Stimulated activated CD4-positive, alpha-beta T cell treated with anti-CD3 and anti-CD28 coated beads, Interleukin-1b, Interleukin-23, amount 100 ng/mL, for 1 hour (primary cell): ENCODE measurements around the gene DAZAP2.
"Not testable (repeated sequence)": the region's sequence is repeated elsewhere in the genome, so short reads cannot be mapped to it uniquely, and the experiment has no call there.

Experiments used
- DNase-seq, 2 donors: peaks; one replicate each; pipeline ENCODE4 v3.0.0-alpha.2; 2020; ENCODE audit warnings: low read depth in 2 of 2

Gene DAZAP2

DNA sequence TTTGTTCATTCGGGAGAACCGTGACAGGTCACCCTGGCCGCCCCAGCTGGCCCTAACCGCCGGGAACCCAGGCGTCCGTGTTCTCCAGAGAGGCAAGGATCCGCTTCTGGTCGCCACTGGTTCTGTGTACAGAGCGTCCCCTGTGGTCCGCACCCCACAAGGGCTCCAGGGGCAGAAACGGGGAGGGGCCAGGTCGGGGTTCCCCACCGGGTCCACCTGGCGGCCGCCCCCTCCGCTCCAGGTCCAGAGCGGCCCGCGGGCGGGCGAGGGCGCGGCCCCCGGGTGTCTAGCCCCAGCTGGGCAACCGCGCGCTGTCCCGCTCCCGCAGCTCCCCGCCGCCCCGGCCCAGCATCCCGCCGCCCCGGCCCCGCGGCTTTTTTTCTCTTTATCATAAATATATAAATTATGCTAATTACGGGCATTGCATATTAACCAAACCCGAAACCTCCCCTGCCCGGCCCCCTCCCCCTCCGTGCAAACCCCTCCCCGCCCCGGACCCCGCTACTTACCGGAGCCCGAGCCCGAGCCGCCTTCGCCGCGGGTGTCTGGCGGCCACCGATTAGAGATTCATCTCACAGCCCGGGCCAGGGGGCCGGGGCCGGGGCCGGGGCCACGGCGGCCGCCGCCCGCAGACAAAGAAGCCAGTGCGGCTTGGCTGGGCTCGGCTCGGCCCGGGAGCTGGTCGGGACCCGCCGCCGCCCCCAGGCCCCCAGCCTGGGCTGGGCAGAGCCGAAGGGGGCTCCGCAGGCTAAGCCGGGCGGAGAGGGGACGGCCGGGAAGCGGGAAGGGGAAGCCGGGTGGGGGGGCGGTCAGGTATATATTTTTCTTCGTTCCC lies 21.3 kb upstream of the DAZAP2 start:
- no peak for DNase-seq

DNA sequence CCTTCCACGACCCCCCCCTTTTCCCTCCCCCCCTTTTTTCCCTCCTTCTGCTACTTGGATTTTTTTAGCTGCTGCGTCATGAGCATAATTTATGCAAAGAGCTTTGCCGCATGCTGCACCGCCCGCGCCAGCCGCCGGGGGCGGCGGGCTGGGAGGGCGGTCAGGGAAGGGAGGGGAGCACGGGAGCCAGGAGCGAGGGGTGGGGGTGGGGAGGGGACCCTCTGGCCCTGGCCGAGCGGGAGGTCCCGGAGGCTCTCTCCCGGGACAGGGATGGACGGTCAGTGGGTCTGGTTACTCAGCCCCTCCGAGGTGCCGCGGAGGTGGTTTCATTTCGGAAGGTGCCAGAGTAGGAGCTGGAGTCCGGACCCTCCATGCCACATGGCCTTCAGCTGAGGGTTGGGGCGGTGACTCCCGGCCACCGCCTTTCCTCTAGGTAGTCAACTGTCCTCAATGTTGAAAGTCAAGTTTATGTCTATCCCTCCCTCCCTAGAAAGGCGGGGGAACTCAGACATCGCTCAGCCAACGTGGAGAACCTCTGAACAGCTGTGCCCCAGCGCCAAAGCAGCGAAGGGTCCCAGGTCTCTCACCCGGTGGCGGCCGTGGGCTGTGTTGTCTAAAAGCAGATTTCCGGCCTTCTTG lies 20.5 kb upstream of the DAZAP2 start, which contains the start of gene POU6F1:
TSS of gene POU6F1 (minus strand) at position 95 of the 639 bp plus-strand sequence. CDS start 11,226 bp downstream, outside the sequence.
- peak; percentile 37 to 39 for DNase-seq

DNA sequence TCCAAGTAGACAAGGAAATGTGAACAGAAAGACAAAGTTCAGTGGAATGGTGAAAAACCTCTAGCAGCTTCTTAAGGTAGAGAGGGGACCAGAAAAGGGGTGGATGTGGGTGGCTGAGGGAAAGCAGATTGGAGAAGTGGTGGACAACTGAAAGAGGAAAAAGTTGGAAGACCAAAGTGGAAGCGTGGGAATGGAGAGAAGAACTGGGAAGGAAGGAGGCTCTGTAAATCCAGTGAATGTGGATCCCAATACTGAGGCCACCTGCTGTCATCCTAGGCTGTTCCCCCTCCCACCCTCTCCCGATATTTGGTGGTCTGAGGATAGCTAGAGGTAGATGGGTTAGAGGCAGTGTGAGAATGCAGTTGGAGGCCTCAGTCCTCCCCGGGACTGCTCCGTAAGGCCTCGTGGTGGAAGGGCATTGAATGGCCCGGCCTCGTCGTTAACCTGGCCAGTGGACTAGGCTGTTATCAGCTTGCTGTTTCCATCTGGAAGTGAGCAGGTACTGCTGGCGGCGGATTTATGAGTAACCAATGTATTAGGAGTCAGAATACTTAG lies 19.9 kb upstream of the DAZAP2 start:
- DNase-seq = no peak

DNA sequence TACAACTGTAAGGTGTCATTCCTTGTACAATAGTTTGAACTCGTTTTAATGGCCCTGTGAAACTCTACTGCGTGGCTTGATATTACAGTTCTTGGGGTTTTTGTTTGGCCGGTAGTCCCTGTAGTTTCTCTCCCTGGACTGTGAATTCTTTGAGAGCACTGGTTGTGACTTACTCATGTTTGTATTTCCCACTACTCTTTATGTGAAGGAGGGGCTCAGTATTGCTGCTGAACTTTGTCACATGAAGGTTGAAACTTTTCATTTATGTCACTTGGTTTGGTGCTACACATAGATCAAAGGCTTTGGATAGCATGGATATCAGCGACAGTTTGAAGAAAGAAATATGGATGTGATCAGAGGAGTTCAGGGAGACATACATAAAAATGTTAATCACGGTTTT lies 19.3 kb upstream of the DAZAP2 start:
- no peak for DNase-seq

DNA sequence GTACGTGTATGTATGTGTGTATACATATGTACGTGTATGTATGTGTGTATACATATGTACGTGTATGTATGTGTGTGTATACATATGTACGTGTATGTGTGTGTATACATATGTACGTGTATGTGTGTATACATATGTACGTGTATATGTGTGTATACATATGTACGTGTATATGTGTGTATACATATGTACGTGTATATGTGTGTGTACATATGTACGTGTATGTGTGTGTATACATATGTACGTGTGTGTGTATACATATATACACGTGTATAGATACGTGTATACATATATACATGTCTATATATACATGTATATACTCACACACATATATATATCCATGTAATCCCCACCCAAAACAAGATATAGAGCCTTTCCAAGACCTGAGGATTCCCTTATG lies 18.8 kb upstream of the DAZAP2 start:
- not testable (repeated sequence) for DNase-seq

DNA sequence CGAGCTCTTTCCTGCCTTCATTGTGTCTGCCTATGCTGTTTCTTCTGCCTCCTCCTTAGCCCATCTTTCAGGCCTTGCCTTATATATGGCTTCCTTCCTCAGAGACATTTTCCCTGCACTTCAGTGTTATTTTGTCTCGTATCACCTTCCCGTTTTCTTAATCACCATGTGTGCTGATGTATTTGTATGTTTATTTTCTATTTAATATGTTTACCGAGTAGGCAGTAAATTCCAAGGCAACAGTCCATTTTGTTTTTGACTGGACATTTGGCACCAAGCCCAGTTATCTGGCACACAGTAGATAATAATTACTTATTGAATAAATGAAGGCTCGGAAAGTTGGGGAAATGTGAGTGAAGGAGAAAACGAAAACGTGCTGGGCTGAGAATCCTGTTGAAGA lies 16.2 kb upstream of the DAZAP2 start:
- no peak for DNase-seq

DNA sequence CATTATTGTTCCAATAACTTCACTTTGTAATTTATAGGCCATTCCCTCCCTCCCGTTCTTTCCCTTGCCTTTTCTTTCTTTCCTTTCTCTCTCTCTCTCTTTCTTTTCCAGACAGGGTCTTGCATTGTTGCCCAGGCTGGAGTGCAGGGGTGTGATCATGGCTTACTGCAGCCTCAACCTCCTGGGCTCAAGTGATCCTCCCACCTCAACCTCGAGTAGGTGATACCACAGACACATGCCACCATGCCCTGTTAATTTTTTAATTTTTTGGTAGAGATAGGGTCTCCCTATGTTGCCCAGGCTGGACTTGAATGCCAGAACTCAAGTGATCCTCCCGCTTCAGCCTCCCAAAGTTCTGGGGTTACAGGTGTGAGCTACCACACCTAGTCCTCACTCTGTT lies 14.0 kb upstream of the DAZAP2 start:
- no peak for DNase-seq

DNA sequence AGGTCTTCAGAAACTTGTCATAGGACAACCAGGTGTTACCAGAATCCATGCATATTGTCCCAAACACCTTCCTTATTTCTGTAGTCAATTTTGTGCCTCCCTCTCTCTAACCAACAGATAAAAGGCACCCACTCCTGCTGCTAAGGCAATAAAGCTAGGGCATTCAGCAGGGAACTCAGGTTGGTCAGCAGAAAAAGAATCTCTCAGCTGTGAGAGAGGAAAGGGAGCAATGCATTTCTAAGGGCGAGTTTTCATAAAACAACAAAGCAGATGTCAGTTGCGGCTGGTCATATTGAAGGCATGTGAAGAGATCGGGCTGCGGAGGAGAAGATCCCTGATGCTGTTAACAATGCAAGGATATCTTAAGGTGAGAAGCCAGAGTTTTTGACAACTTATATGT lies 13.4 kb upstream of the DAZAP2 start:
- no peak for DNase-seq

DNA sequence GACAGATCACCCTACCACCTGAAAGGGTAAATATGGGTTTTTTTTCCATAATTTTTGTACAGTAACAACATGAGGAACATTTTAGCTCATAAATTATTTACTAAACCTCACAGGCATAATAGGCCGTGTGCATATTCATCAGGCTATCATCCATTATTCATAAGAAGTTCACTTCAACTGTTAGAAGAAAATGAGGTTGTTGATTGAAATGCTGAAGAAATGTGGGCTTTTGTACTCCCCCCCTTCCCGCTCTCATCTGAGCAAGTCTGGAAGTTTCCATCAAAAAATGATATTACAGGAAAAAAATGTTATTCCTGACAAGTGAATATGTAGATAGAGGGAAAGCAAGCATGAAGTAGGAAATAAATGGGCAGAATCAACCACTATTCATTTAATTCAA lies 12.9 kb upstream of the DAZAP2 start:
- DNase-seq = no peak

DNA sequence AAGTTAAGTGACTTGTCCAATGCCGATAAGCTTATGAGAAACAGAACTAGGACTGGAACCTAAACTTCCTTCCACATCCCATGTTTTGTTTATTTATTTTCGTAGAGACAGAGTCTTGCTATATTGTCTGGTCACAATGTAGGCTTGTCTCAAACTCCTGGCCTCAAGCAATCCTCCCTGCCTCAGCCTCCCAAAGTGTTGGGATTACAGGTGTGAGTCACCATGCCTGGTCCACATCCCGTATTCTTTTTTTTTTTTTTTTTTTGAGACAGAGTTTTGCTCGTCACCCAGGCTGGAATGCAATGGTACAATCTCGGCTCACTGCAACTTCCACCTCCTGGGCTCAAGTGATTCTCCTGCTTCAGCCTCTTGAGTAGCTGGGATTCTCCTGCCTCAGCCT lies 11.5 kb upstream of the DAZAP2 start:
- not testable (repeated sequence) for DNase-seq

DNA sequence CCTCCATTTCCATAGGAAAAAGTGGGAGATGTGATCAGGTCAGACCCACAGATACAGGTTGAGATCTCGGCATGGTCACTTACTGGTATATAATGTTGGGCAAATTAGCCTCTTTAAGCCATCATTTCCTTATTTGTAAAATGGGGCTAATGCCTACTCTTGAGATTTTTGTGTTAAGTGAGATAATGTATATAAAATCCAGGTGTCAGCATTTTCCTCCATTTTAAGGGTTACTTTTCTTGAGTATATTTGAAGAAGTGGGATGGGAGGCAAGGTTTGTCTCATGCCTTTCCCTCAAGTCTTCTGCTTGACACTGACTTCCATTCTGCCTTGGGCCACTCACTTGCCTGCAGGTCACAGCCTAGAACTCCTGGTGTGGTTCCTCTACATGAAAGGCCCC lies 10.7 kb upstream of the DAZAP2 start:
- no peak for DNase-seq

DNA sequence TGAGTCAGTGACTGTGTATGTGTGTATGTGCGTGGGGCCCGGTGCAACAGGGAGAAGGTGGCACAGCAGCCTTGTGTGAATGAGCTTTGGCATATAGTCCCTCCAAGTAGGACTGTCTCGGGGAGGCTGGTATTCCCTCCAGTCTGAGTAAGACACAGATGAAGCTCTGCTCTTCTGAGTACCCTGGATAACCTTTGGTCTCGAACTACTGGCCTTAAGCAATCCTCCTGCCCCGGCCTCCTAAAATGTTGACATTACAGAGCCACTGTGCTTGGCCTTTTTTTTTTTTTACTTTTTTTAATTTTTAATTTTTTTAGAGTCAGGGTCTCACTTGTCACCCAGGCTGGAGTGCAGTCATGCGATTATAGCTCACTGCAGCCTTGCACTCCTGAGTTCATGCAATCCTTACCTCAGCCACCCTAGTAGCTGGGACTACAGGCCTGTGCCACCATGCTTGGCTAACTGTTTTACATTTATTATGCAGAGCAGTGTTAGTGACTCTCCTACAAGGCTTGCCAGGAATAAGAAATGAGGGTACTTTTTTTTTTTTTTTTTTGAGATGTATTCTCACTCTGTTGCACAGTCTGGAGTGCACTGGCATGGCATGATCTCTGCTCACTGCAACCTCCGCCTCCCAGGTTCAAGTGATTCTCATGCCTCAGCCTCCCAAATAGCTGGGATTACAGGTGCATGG lies 9.4 kb upstream of the DAZAP2 start:
- DNase-seq = no peak

DNA sequence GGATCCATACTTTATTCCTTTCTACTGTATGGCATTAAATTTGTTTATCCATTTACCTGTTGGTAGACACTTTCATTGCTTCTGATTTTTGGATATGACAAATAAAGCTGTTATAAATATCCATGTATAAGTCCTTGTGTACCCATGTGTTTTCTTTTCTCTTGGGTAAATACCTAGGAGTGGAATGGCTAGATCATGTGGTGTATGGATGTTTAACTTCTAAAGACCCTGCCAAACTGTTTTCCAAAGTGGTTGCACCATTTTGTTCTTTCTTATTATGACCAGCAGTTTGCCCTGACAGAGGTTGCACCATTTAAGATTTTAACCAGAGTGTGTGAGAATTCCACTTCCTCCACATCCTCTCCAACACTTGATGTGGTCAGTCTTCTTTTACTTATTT lies 6.0 kb upstream of the DAZAP2 start:
- no peak for DNase-seq

DNA sequence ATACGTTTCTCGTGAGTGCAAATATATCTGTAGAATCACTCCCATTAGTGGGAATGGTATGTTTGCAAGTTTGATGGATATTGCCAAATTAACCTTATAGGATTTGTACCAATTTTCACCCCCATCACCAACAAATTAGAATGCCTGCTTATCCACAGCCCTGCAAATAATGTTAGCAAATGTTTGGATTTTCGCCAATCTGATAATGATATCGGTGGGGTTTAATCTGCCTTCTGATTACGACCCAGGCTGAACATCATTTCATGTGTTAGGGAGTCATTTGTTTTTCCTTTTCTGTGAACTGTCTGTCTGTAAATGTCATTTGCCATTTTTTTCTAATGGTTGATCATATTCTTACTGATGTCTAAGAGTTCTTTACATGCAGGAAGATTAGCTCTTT lies 4.1 kb upstream of the DAZAP2 start:
- DNase-seq = no peak

DNA sequence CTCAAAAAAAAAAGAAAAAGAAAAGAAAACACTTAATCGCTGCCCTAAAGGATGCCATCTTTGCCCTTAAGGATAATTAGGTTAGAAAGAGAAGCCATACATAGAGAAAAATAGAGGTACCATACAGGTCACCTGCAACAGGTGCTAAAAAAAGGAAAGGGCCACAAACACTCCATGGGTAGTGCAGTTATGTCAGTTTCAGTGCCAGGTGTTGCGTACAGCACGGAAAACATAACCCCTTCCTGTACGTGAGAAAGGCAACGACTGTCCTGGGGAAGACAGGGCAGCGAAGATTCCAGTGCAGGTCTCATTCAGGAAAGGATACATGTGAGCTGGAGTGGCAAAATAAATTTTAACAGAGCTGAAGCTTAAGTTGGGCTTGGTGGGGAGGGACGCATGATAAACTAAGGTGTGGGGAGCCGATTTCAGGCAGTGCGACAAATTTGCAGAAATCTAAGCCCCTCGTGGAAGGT lies 553 bp upstream of the DAZAP2 start:
- no peak for DNase-seq

DNA sequence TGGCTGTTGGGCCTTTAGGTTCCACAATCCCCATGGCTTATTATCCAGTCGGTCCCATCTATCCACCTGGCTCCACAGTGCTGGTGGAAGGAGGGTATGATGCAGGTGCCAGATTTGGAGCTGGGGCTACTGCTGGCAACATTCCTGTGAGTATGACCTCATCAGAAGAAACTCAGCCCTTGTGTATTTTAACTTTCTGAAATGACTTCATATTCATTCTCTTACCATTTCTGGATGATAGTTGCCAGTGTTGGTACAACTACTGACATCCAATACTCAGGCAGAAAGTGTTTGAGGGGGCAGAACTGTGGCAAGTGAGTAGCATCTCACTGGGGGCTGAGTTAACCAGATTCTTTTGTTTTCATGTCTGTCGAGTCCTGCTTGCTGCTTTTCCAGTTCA lies 2.3 kb downstream of the DAZAP2 start:
- DNase-seq = no peak

DNA sequence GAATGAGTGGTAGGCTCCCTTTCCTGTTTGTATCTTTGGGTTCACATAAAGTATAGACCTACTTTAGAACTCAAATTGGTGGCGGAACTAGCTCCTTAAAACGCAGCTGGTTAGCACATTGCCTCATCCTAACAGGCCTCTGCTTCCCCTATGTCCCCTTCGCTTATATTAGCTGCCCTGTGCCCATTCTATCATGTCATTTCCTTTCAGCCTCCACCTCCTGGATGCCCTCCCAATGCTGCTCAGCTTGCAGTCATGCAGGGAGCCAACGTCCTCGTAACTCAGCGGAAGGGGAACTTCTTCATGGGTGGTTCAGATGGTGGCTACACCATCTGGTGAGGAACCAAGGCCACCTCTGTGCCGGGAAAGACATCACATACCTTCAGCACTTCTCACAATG lies 3.5 kb downstream of the DAZAP2 start:
- no peak for DNase-seq

DNA sequence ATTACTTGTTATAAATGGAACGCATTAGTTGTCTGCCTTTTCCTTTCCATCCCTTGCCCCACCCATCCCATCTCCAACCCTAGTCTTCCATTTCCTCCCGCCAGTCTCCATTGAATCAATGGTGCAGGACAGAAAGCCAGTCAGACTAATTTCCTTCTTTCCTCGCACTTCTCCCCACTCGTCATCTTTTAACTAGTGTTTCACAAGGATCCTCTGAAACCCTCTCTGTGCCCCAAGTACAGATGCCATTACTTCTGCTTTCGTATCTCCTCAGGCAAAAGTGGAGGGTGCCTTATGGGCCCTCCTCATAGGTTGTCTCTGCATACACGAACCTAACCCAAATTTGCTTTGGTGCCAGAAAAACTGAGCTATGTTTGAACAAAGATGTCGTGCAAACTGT lies 4.2 kb downstream of the DAZAP2 start:
- DNase-seq = no peak

DNA sequence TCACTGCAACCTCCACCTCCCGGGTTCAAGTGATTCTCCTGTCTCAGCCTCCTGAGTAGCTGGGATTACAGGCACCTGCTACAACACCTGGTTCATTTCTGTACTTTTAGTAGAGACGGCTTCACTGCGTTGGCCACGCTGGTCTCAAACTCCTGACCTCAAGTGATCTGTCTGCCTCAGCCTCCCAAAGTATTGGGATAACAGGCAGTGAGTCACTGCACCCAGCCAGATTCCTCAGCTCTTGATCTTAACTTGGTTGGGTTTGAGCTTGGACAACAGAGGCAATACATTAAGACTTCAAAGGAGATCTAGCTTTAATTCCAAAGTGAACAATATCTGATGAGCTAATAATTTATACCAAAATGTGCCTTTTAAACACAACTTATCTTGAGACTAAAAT lies 5.6 kb downstream of the DAZAP2 start:
- no peak for DNase-seq

DNA sequence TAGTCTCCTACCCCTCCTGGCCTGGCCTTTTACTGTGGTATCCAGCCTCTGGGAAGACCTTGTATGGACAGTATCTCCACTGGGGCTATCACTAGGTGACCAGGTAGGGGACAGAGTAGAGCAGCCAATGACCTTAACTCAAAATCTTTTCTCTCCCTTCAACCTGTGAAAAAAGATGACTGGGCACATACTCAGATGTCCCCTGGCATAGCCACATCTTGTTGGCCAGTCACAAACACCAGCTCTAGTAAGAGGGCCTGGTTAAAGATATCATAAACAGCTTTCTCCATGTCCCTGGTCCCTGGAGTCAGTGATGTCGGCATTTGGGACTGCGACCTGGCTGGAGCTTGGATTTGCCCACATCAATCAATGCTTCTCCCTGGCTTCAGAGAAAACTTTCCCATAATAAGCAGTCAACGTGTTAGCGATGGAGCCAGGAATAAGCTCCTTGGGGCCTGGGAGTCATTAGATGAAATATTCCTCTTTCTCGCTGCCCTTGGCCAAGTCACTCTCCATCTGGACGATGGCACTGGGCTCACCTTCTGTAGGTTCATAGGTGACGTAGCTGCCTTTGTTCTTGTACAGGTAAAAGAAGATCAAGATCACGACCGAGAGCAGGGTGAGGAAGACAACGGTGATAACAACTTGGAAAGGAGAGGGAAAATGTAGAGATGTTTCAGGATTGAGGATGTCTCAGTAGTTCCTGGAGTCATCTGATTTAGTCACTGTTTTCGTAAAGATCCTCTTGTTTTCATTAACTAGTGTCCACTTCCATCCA lies 7.0 kb downstream of the DAZAP2 start:
- no peak for DNase-seq

DNA sequence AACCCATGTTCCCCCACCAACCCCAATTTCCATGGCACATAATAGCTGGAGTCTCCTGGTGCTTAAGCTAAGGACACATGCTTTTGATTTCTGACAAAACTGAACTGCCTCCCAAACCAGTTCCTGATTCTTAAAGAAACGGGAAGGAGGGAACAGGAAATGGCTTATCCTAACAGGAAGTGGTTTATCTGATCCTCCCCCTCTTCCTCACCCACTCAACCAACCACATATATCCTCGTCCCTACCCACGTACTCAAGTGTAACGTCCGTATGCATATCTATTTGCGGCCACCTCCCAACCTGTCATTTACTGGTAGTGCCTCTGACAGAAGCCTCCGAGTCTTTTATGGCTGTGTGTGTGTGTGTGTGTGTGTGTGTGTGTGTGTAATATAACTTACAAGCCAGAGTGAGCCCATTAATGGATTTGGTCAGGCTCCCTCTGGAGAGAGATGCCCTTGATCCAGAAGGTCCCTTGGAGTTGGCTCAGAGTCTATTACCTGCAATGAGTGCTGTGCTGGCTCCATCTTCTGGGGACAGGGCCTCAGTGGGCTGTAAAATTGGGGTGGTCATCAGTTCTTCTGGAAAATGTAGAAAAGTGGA lies 7.7 kb downstream of the DAZAP2 start:
- DNase-seq = no peak
